Measurements from ENCODE around the gene EYA2.

Gene EYA2

DNA sequence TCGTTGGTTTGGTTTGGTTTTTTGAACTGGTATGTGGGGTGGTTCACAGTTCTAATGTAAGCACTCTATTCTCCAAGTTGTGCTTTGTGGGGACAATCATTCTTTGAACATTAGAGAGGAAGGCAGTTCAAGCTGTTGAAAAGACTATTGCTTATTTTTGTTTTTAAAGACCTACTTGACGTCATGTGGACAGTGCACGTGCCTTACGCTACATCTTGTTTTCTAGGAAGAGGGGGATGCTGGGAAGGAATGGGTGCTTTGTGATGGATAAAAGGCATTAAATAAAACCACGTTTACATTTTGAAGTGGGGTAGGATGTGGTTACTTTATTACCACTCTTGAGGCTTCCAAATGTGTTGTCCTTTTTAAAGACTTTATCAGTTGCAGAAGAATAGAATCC lies 293.9 kb downstream of the EYA2 start:
- Histone ChIP-seq H3K9ac (ENCODE audit: low read depth, low read length) (no peak overlapping the region), H3K27ac (ENCODE audit: low read depth, low read length) (no peak overlapping the region), H3K4me1 (ENCODE audit: insufficient read depth, low read length) (0 out of 2 replicates have a peak, but pooled peaks cover 5% of the 10 kb centered on the region), H3K4me3 (ENCODE audit: low read length) (no peak overlapping the region), H3K9me3 (ENCODE audit: insufficient read depth, low read depth, low read length) (no peaks in the 10 kb centered on the region), H3K27me3 (ENCODE audit: insufficient read depth, low read length) (no peaks in the 10 kb centered on the region), H3K36me3 (ENCODE audit: insufficient read depth, low read length) (no peaks in the 10 kb centered on the region)
- 90% methylated on average over 5 of the region's 5 CpGs for WGBS

DNA sequence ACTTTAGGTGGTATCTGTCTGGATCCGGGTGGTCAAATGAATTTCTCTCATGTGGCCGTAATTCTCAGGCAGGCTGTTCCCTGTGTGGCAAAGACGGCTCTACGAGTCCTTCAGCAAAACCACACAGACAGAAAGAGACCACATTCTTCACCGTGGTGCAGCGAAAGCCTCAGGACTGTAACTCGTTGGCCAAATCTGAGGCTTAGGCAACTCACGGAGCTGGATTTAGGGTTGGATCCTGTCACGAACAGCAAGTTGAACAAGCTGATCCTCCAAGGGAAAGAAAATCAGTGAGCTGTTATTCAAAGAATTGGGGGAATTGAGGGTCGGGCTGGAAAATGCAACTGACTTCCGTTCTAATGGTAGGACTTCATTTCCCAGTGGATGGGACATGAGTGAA lies 294.4 kb downstream of the EYA2 start:
- 81% methylated on average over 11 of the region's 11 CpGs for WGBS
- no peaks in the 10 kb centered on the region for H3K9me3 ChIP-seq (ENCODE audit: insufficient read depth, low read depth, low read length)
- H3K4me1 ChIP-seq (ENCODE audit: insufficient read depth, low read length) = 0 out of 2 replicates have a peak, but pooled peaks cover 5% of the 10 kb centered on the region
- H3K4me3 ChIP-seq (ENCODE audit: low read length) = no peak overlapping the region
- H3K27me3 ChIP-seq (ENCODE audit: insufficient read depth, low read length) = no peaks in the 10 kb centered on the region
- no peaks in the 10 kb centered on the region for H3K36me3 ChIP-seq (ENCODE audit: insufficient read depth, low read length)
- H3K27ac ChIP-seq (ENCODE audit: low read depth, low read length) = no peak overlapping the region
- H3K9ac ChIP-seq (ENCODE audit: low read depth, low read length) = no peak overlapping the region

DNA sequence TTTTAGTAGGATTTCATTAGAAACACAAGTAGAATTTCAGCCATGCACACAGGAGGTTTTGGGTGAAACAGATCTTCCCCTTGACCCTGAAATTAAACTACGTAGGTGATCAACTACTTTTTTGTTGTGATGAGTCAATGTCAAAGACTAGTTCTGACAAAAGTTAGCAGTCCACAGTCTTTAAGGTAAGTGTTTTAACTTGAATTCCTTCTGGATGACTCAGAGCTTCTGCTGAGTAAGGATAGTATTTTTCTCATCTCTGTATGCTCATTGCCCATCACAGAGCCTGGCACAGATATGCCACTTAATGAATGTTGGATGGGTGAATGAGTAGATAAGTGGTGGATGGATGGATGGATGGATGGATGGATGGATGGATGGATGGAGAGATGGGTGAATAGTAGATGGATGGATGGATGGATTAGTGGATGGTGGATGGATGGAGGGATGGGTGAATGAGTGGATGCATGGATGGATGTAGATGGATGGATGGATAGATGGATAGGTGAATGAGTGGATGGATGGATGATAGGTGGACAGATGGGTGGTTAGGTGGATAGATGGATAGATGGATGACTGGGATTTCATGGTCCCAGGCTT lies 296.5 kb downstream of the EYA2 start:
- no peaks in the 10 kb centered on the region for H3K9me3 ChIP-seq (ENCODE audit: insufficient read depth, low read depth, low read length)
- WGBS = 89% methylated on average over 1 of the region's 1 CpG
- H3K27ac ChIP-seq (ENCODE audit: low read depth, low read length) = no peak overlapping the region
- H3K27me3 ChIP-seq (ENCODE audit: insufficient read depth, low read length) = no peaks in the 10 kb centered on the region
- no peak overlapping the region for H3K9ac ChIP-seq (ENCODE audit: low read depth, low read length)
- 0 out of 2 replicates have a peak, but pooled peaks cover 5% of the 10 kb centered on the region for H3K4me1 ChIP-seq (ENCODE audit: insufficient read depth, low read length)
- no peaks in the 10 kb centered on the region for H3K36me3 ChIP-seq (ENCODE audit: insufficient read depth, low read length)
- H3K4me3 ChIP-seq (ENCODE audit: low read length) = no peak overlapping the region

DNA sequence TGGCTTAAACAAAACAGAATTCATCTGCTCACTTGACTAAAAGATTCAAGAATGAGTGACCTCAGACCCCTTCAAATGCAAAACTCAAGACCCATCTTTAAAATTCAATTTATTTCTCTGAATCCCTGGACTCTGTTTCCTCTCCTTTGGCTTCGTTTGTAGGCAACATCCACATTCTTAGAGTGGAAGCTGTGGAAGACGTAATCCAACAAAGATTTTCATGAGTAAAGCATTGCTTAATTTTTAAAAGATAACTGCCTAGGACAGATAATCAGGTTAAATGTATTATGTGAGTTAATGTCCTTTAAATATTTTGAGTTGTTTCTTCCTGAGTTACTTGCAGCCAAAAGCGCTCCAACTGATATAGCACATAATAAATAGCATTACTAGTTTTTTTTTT lies 297.3 kb downstream of the EYA2 start:
- Histone ChIP-seq H3K4me3 (ENCODE audit: low read length) (no peak overlapping the region), H3K27ac (ENCODE audit: low read depth, low read length) (no peak overlapping the region), H3K4me1 (ENCODE audit: insufficient read depth, low read length) (0 out of 2 replicates have a peak, but pooled peaks cover 5% of the 10 kb centered on the region), H3K36me3 (ENCODE audit: insufficient read depth, low read length) (no peaks in the 10 kb centered on the region), H3K27me3 (ENCODE audit: insufficient read depth, low read length) (no peaks in the 10 kb centered on the region), H3K9me3 (ENCODE audit: insufficient read depth, low read depth, low read length) (no peaks in the 10 kb centered on the region), H3K9ac (ENCODE audit: low read depth, low read length) (no peak overlapping the region)
- 94% methylated on average over 2 of the region's 3 CpGs for WGBS

DNA sequence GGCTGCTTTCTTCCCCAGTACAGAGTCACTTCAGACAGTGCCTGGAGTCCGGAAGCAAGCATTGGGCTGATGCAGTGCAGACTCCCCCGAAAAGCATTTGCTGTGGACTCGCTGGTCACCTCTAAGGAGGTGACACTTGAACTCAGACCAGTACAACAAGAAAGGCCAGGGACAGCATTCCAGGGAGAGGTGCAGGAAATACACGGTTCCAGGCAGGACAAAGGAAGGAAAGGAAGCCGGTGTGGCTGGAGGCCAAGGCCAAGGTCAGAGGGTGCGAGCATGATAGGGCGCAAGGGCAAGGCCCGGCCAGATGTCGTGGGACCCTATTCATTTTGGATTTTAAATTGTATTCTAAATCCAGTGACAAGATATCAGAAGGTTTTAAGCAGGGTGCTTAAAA lies 300.9 kb downstream of the EYA2 start:
- no peak overlapping the region for H3K4me3 ChIP-seq (ENCODE audit: low read length)
- no peaks in the 10 kb centered on the region for H3K36me3 ChIP-seq (ENCODE audit: insufficient read depth, low read length)
- no peaks in the 10 kb centered on the region for H3K27me3 ChIP-seq (ENCODE audit: insufficient read depth, low read length)
- H3K27ac ChIP-seq (ENCODE audit: low read depth, low read length) = no peak overlapping the region
- no peak overlapping the region for H3K9ac ChIP-seq (ENCODE audit: low read depth, low read length)
- WGBS = 79% methylated on average over 8 of the region's 9 CpGs
- no peaks in the 10 kb centered on the region for H3K9me3 ChIP-seq (ENCODE audit: insufficient read depth, low read depth, low read length)
- no peaks in the 10 kb centered on the region for H3K4me1 ChIP-seq (ENCODE audit: insufficient read depth, low read length)

DNA sequence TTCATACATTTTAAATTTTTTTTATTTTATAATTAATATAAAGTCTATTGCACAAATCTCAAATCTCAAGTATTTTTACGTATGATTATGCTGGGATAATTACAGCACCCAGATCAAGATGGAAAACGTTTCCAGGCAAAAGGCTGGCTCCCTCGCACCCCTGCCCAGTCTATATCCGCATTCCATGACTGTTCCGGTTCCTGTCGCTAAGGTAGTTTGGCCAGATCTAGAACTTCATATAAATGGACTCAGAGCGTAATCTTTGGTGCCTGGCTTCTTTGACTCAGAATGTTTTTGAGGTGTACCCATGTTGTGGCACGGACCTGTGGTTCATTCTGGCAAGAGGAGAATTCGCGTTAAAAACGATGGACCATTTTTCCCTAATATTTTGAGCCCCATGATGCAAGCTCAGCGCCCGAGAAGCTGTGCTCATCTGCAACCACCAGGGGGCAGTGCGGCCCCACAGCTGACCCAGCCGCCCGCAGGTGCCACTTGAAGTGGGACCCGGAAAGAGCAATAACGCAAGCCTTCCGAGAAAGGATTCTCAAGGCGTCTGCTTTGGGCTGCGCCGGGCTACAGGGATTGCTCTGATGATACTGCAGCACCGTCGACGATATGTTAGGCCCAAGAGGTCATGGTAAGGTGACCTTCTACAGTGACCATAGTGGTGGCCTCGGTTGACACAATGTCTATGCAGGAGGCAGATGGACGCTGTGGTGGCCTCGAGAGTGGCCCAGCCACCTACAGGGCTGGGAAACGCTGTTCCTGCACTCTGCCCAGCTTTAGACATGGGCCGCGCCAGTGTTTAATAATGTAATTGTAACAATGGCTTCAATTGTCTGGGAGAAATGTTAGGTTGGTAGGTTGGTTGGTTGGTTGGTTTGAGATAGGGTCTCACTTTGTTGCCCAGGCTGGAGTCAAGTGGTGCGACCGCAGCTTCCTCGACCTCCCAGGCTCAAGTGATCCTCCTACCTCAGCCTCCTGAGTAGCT lies 301.7 kb downstream of the EYA2 start:
- no peak overlapping the region for H3K27ac ChIP-seq (ENCODE audit: low read depth, low read length)
- no peak overlapping the region for H3K9ac ChIP-seq (ENCODE audit: low read depth, low read length)
- no peaks in the 10 kb centered on the region for H3K9me3 ChIP-seq (ENCODE audit: insufficient read depth, low read depth, low read length)
- H3K4me3 ChIP-seq (ENCODE audit: low read length) = no peak overlapping the region
- no peaks in the 10 kb centered on the region for H3K4me1 ChIP-seq (ENCODE audit: insufficient read depth, low read length)
- no peaks in the 10 kb centered on the region for H3K36me3 ChIP-seq (ENCODE audit: insufficient read depth, low read length)
- 47% methylated on average over 34 of the region's 34 CpGs for whole genome bisulfite sequencing
- no peaks in the 10 kb centered on the region for H3K27me3 ChIP-seq (ENCODE audit: insufficient read depth, low read length)

DNA sequence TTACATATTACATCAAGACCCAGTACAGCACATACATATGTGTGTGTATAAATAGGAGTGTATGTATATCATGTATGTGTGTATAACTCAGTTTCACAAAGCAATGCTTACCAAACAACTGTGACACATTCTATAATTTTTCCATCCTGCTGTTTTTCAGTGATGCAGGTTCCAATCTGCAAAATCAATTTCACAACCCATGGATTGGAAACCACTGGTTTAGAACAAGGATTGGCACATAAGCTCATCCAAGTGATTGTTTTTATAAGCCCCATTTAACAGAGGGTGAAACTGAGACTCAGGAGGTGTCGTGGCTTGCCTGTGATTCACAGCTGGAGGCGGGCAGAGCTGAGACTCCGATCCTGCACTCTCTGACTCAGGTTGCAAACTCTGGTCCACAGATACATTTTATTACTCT lies 303.6 kb downstream of the EYA2 start:
- no peak overlapping the region for H3K9ac ChIP-seq (ENCODE audit: low read depth, low read length)
- WGBS = 88% methylated on average over 3 of the region's 3 CpGs
- no peak overlapping the region for H3K4me3 ChIP-seq (ENCODE audit: low read length)
- no peaks in the 10 kb centered on the region for H3K27me3 ChIP-seq (ENCODE audit: insufficient read depth, low read length)
- no peak overlapping the region for H3K27ac ChIP-seq (ENCODE audit: low read depth, low read length)
- H3K9me3 ChIP-seq (ENCODE audit: insufficient read depth, low read depth, low read length) = no peaks in the 10 kb centered on the region
- H3K36me3 ChIP-seq (ENCODE audit: insufficient read depth, low read length) = no peaks in the 10 kb centered on the region
- no peaks in the 10 kb centered on the region for H3K4me1 ChIP-seq (ENCODE audit: insufficient read depth, low read length)

DNA sequence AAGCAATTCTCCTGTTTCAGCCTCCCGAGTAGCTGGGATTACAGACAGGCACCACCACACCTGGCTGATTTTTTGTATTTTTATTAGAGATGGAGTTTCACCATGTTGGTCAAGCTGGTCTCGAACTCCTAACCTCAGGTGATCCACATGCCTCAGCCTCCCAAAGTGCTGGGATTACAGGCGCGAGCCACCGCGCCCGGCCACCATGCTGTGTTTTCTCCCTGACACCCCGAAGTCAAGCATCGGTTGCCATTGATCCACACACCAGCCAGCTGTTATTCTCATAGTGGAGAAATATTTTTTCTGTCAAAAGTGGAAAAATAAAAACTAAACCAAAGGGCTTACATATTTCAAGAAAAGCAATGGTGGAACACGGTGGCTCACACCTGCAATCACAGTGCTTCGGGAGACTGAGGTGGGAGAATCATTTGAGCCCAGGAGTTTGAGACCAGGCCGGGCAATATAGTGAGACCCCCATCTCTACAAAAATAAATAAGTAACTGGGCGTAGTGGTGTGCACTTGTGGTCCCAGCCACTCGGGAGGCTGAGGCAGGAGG lies 304.4 kb downstream of the EYA2 start:
- no peaks in the 10 kb centered on the region for H3K36me3 ChIP-seq (ENCODE audit: insufficient read depth, low read length)
- no peaks in the 10 kb centered on the region for H3K9me3 ChIP-seq (ENCODE audit: insufficient read depth, low read depth, low read length)
- no peaks in the 10 kb centered on the region for H3K27me3 ChIP-seq (ENCODE audit: insufficient read depth, low read length)
- no peak overlapping the region for H3K9ac ChIP-seq (ENCODE audit: low read depth, low read length)
- WGBS = 89% methylated on average over 14 of the region's 14 CpGs
- no peaks in the 10 kb centered on the region for H3K4me1 ChIP-seq (ENCODE audit: insufficient read depth, low read length)
- H3K27ac ChIP-seq (ENCODE audit: low read depth, low read length) = no peak overlapping the region
- H3K4me3 ChIP-seq (ENCODE audit: low read length) = no peak overlapping the region

DNA sequence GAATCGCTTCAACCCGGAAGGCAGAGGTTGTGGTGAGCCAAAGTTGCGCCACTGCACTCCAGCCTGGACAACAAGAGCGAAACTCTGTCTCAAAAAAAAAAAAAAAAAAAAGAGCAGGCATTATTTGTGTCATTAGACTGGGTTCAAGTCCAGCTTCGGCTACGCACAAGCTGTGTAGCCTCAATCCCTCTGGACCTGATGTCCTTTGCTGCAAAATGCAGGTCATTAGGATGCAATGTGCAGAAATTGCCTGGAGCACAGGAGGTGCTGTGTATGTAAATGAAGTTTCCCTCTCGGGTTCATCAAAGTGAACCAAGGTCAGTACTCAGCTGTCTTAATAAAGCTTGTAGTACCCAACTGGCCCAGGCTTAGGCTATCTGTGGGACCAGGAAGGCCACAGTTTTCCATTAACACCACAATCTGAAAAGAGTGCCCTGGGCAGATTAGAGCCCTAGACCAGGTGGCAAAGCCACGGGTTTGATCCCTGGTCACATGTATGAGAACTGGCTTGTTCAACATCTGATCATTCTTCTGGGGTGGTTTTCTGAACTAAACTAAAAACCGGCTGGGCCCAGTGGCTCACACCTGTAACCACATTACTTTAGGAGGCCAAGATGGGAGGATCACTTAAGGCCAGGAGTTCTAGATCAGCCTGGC lies 306.6 kb downstream of the EYA2 start:
- H3K4me1 ChIP-seq (ENCODE audit: insufficient read depth, low read length) = 0 out of 2 replicates have a peak, but pooled peaks cover 4% of the 10 kb centered on the region
- WGBS = 90% methylated on average over 9 of the region's 9 CpGs
- H3K9ac ChIP-seq (ENCODE audit: low read depth, low read length) = no peak overlapping the region
- no peak overlapping the region for H3K4me3 ChIP-seq (ENCODE audit: low read length)
- H3K36me3 ChIP-seq (ENCODE audit: insufficient read depth, low read length) = no peaks in the 10 kb centered on the region
- H3K27me3 ChIP-seq (ENCODE audit: insufficient read depth, low read length) = no peaks in the 10 kb centered on the region
- no peaks in the 10 kb centered on the region for H3K9me3 ChIP-seq (ENCODE audit: insufficient read depth, low read depth, low read length)
- H3K27ac ChIP-seq (ENCODE audit: low read depth, low read length) = no peak overlapping the region

DNA sequence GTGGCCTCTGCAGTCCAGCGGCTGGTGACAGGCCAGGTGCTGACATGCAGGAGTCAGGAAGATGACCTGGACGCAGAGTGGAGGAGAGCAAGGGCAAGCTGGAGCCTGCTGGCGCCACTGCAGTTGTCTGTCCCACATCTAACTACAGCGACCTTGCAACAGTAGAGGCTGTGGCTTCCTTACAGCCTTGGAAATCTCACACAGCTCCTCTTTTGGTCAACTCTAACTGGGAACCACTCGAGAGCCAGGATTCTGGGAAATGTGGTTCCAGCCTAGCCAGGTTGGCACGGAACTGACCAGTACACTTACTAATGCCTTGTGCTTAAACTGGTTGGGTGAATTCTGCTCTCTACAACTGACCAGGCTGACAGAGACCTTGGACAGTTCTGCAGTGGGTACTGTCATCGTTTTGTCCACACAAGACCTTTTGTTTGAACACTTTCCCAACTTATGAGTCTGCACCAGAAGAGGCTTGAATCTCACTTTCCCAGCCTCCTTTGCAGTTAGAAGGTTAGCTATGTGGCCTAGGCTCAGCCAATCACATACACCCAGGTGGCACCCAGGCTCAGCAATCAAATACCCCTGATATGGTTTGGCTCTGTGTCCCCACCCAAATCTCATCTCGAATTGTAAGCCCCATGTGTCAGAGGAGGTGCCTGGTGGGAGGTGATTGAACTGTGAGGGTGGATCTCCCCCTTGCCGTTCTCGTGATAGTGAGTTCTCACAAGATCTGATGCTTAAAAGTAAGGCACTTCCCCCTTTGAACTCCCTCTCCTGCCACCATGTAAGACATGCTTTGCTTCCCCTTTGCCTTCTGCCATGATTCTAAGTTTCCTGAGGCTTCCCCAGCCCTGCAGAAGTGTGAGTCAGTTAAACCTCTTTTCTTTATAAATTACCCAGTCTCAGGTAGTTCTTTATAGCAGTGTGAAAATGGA lies 308.4 kb downstream of the EYA2 start:
- 0 out of 2 replicates have a peak, but pooled peaks cover 5% of the 10 kb centered on the region for H3K4me1 ChIP-seq (ENCODE audit: insufficient read depth, low read length)
- H3K4me3 ChIP-seq (ENCODE audit: low read length) = no peak overlapping the region
- no peak overlapping the region for H3K9ac ChIP-seq (ENCODE audit: low read depth, low read length)
- H3K9me3 ChIP-seq (ENCODE audit: insufficient read depth, low read depth, low read length) = no peaks in the 10 kb centered on the region
- 89% methylated on average over 10 of the region's 10 CpGs for WGBS
- H3K27me3 ChIP-seq (ENCODE audit: insufficient read depth, low read length) = no peaks in the 10 kb centered on the region
- no peak overlapping the region for H3K27ac ChIP-seq (ENCODE audit: low read depth, low read length)
- H3K36me3 ChIP-seq (ENCODE audit: insufficient read depth, low read length) = no peaks in the 10 kb centered on the region

All from HUES64 (cell line).